HCT116 (cell line): Measurements from ENCODE around the gene GRIK1.

Source experiments
- EZH2 ChIP-seq: fragments of 200-600 bp; sonication (generic); IDR thresholded peaks from 2 replicates; pipeline ENCODE4 v1.6.1; 2017; ENCODE audit warnings: antibody characterized with exemption, mixed run types
- EZH2phosphoT487 ChIP-seq: fragments of 200-600 bp; IDR thresholded peaks from 2 replicates; pipeline ENCODE4 v1.6.1; 2018; ENCODE audit warnings: antibody characterized with exemption, borderline replicate concordance
- TF ChIP-seq, protein P1 (sequence below), 3 experiments: fragments of 200-600 bp in 1 of 3; sonication (generic) in 1 of 3; IDR thresholded peaks in 2 of 3; conservative IDR thresholded peaks in 1 of 3; 2 replicates each; pipeline ENCODE4 v1.5.1; 2012 to 2017; ENCODE audit warnings: low read depth in 2 of 3, low read length in 2 of 3, antibody characterized with exemption in 1 of 3, borderline replicate concordance in 1 of 3, control low read depth in 1 of 3, mild to moderate bottlenecking in 1 of 3, mixed read lengths in 1 of 3, mixed run types in 1 of 3, moderate library complexity in 1 of 3; ENCODE audit not compliant: insufficient read depth in 1 of 3
- TF ChIP-seq, protein P2 (sequence below): IDR thresholded peaks from 2 replicates; pipeline ENCODE4 v1.6.1; 2012

DNA sequence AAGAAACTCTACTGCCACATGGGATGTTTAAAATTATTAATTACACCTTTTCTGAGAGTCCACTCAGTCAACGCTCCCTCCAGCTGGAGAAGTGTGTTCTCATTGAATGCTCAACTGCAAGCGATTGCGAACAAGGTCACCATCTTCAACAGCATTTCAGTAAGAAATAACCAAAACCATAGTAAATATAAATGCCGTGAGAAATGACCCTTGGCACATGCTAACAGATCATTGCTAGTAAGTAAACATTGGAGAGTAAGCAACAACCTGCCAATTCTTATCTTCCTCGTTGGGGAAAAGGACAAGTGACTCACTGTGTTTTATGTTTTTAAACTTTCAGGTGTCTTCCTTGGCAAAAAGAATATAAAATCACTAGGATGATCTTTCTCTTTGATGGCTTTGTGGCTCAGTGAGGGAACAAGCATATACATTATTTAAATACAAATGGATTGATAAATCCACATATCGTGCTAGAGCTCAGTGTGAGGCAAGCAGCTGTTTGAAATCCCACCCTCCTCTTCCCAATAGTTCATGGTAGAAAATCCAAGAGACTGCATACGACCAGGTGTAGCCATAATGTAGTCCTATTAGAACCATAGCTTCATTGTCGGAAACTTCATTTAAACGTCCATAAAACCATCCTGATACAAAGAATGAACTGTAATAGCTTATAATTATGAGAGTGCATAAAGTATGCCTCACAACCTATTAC, 214.6 kb downstream of the GRIK1 start:
- TF ChIP-seq, protein P1, sequence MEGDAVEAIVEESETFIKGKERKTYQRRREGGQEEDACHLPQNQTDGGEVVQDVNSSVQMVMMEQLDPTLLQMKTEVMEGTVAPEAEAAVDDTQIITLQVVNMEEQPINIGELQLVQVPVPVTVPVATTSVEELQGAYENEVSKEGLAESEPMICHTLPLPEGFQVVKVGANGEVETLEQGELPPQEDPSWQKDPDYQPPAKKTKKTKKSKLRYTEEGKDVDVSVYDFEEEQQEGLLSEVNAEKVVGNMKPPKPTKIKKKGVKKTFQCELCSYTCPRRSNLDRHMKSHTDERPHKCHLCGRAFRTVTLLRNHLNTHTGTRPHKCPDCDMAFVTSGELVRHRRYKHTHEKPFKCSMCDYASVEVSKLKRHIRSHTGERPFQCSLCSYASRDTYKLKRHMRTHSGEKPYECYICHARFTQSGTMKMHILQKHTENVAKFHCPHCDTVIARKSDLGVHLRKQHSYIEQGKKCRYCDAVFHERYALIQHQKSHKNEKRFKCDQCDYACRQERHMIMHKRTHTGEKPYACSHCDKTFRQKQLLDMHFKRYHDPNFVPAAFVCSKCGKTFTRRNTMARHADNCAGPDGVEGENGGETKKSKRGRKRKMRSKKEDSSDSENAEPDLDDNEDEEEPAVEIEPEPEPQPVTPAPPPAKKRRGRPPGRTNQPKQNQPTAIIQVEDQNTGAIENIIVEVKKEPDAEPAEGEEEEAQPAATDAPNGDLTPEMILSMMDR (IDR thresholded peaks at IDR 0.05 in 2 of 3, conservative IDR thresholded peaks at IDR 0.05 in 1 of 3; ENCODE audit: borderline replicate concordance in 1 of 3, insufficient read depth in 1 of 3, low read depth in 2 of 3, low read length in 2 of 3), result no peak
- TF ChIP-seq EZH2phosphoT487 (no peak), EZH2 (no peak)
- TF ChIP-seq, protein P2, sequence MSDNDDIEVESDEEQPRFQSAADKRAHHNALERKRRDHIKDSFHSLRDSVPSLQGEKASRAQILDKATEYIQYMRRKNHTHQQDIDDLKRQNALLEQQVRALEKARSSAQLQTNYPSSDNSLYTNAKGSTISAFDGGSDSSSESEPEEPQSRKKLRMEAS, result no peak
